Measurements from ENCODE around the gene JAKMIP3.

Gene JAKMIP3

GRCh38 chr10:132043861-132044695, 21.7 kb upstream of the JAKMIP3 start:
- DNase-seq (ENCODE audit: low read depth in 2 of 2): no peak

DNA sequence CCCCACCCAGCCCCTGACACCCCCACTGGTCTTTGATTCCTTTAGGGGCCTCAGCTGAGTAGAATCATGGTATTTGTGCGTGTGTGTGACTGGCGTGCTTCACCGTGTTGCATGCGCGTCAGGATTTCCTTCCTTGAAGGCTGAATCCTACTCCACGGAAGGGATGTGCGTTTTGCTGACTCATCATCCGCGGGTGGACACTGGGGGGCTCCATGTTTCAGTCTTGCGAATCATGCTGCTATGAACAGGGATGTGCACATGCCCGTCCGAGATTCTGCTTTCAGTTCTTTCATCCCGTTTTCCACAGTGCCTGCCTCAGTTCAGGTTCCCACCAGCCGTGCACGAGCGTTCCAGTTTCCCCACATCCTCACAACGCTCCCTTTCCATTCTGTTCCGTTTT, 20.9 kb upstream of the JAKMIP3 start:
- no peak for DNase-seq (ENCODE audit: low read depth in 2 of 2)

- DNase-seq (ENCODE audit: low read depth in 2 of 2): no peak
These were observed 20.4 kb upstream of the JAKMIP3 start for GRCh38 chr10:132045324-132045723.

- DNase-seq (ENCODE audit: low read depth in 2 of 2): no peak
These were observed 18.0 kb upstream of the JAKMIP3 start for GRCh38 chr10:132047575-132048293.

GRCh38 chr10:132048294-132048667, 17.5 kb upstream of the JAKMIP3 start:
- DNase-seq (ENCODE audit: low read depth in 2 of 2): no peak

DNA sequence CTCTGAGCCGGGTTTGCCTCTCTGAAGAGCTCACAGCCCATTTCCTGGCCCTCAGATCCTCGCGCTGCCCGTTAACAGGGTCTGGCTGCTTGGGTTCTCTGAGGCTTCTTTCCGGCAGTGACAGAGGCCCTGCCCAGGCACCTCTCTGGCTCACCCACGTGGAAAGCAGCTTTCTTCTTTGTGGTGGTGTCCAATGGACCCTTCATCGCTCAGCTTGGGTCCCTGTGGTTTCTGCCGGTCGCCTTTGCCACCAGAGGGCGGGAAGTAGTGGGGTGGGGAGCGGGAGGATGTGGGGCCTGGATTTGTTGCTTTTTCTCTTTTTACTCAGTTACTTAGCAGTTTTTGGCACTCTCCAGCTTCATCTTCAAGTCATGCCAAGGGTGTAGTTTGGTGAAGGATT, 15.6 kb upstream of the JAKMIP3 start:
- DNase-seq (ENCODE audit: low read depth in 2 of 2): no peak

DNA sequence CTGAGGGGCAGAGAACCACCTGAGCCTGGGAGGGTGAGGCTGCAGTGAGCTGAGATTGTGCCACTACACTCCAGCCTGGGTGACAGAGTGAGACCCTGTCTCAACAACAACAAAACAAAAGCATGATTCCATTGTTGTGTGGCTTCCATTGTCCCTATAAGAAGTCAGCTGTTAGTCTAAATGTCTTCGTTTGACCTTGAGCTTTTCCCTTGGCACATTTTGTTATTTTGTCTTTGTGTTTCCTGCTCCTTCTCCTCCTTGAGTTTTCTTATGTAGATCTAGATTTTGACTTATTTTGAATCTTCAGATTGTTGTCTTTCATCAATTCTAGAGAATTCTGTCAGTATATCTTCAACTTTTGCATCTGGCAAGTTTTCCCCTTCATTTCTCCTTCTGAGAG, 13.6 kb upstream of the JAKMIP3 start:
- no peak for DNase-seq (ENCODE audit: low read depth in 2 of 2)

DNA sequence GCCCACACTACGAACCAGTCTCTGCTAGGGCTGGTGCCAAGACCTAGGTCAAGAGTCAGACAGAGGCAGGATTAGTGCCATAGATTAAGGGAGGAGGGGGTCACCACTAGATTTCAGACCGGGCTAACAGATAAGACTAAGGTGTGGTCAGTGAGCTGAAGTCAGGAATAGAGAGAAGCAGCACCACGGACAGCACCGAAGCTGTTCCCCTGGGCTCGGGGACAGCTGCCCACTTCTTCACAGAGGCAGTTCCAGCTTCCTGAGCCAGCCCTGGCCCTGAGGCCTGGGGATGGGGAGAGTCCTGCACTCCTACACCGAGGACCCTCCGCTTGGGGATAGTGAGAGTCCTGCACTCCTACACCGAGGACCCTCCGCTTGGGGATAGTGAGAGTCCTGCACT, 11.2 kb upstream of the JAKMIP3 start:
- no peak for DNase-seq (ENCODE audit: low read depth in 2 of 2)

- DNase-seq (ENCODE audit: low read depth in 2 of 2): no peak
These were observed 10.1 kb upstream of the JAKMIP3 start for GRCh38 chr10:132055616-132056015.

DNA sequence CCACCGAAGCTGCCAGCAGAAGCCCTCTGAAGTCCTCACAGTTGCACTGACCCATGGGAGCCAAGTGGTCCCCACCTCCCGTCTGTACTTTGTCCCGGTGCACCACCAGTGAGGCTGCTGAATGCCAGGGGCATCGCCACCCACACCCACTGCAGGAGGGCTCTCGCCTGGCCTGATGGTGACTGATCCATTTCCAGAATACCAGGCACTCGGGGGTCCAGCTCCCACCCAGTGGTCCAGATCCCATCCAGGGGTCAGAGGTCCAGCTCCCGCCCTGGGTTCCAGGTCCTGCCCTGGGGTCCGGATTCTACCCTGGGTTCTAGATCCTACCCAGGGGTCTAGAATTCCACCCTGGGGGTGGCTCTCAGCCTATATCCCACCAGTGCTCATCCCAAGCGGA, 9.1 kb upstream of the JAKMIP3 start:
- DNase-seq (ENCODE audit: low read depth in 2 of 2): no peak

GRCh38 chr10:132057191-132057681, 8.5 kb upstream of the JAKMIP3 start:
- DNase-seq (ENCODE audit: low read depth in 2 of 2): no peak

DNA sequence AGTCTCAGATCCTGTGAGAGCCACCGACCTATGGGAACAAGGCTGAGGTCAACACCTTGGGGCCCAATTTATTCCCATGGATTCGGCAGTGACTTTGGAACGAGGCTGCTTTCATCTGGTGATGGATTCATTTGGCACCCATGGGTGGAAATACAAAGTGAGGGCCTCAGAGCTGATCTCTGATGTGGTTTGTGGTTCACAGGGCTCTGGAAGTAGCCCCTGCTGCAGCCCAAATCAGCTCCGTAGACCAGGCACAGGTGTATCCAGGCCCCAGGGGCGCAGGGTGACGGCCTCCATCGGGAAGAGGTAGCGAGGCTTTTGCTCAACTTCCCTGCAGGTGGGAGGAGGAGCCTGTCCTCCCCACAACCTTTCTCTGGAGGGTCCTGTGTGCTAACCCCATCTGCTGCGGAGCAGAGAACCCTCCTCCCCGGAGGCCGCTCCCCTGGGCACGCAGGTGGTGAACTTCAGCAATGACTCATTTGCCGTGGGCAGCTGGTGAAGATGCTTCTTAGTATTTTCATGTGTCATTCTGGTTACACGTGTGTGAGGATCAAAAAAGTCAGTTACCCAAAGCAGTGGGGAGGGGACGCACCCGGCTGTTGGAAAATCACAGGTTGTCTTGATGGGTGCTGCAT, 7.5 kb upstream of the JAKMIP3 start:
- DNase-seq (ENCODE audit: low read depth in 2 of 2): no peak

DNA sequence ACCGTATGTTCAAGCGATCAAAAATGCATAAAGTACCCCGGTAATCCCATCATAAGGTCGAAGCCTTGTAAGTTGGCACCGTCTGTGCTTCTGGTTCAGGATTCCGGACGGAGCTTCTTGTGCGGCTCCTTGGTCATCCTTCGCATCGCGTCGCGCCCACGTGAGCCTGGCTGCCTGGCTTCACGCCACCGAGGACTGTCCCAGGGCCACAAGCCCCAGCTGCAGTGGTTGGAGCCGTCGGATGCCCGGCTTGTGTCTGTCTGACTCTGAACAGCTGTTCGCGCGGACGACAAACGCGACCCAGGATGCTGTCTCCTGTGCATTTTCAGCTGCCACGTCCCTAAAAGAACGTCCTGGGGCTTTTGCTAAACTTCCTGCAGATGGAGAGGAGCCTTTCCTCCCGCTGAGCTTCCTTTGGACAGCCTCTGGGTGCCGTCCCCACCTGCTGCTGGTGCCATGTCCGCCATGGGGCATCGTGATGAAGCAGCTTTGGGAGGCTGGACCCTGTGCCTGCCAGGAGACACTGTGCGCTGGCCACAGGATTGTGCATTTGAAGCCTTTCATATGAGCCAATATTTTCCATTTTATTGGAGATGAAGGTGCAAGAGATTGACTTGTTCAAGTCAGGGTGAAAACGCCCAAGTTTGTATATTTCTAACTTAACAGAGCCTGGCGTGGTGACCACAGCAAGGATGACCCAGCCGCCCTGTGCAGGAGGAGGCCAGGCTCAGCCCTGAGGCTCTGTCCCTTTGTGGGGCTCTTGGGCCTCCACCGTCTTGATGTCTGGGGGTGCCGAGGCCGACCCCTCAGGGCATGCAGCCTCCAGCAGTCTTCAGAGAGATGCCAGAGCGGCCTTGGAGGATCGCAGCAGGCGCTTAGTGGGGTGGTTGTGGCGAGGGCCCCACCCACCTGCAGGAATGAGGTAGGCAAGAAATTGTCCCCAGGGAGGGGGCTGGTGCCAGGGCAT, 6.7 kb upstream of the JAKMIP3 start:
- DNase-seq (ENCODE audit: low read depth in 2 of 2): no peak

- DNase-seq (ENCODE audit: low read depth in 2 of 2): no peak
These were observed 5.8 kb upstream of the JAKMIP3 start for GRCh38 chr10:132059760-132060508.

DNA sequence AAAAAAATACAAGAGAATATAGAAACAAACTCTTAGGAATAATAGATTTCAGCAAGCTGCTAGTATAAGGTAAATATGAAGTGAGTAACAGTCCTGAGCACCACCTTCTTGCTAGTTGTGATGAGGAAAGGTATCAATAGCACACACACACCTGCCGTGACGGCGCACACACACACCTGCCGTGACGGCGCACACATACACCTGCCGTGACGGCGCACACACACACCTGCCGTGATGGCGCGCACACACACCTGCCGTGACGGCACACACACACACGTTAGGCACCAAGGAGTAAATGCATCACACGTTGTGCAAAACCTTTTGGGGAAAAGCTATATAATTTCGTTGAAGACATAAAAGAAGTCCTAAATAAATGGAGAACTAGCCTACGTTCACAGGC, 4.7 kb upstream of the JAKMIP3 start:
- no peak for DNase-seq (ENCODE audit: low read depth in 2 of 2)

DNA sequence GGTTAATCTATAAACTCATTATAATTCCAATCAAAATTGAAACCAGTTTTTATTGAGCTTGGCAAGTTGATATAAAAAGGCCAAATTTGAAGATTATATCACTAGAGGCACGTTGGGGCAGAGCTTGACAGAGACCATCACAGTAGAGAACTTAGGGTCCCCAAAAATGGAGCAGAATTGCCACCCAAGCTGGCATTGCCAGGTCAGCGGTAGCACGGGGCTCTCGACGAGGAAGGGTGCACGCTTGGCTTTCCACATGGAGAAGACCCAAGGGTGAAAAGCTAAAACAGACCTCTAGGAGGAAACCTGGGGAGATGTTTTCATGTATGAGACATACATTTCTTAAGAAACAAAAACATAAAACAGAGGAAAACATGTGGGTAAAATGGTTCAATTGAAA, 4.3 kb upstream of the JAKMIP3 start:
- no peak for DNase-seq (ENCODE audit: low read depth in 2 of 2)

DNA sequence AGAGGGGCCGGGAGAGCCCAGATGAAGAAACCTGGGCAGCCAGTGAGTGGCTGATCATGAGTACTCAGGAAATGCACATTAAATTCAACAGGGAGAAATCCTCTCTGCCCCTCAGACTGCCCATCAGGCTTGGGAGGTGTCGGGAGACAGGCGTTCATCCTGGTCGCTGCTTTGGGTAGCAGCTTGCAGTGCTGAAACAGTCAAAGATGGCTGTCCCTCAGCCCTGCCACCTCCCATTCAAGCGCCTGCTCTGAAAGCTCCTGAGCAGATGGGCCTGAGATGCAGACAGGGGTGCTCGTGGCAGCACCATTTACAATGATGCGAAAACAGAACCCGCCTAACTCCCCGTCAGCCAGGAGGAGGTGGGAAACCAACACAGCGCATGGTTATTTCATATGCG, 3.6 kb upstream of the JAKMIP3 start:
- no peak for DNase-seq (ENCODE audit: low read depth in 2 of 2)

DNA sequence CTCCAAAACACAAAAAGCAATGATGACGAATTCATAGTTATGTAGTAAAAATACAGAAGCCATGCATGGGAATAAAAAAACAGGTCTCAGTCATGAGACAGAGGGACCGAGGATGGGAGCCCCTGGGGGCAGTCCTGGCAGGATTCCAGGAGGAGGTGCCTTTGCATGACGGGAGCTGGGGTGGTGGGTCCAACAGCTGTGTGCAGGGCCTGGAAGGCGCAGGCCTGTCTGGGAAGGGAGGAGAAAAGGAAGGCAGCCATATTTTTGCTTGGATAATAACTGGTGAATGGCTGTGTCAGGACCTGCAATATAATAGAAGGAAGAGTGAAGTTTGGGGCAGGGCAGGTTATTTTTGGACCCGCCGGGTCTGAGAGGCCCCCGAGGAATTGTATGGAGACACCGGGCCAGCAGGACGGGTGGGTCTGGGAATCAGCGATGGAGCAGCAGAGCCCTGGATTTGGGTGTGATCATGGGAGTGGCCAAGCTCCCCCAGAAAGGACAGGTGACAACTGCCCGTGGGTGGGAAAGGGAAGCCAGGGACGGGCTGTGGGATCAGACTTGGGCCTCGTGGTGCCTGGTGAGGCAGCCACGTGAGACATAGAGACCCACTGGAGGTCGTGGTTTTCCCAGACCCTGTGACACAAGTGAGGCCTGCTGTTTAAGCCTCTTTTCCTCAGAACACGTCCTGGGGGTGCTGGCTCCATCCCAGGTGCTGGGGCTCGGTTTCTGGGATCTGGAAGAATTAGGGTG, 2.9 kb upstream of the JAKMIP3 start:
- no peak for DNase-seq (ENCODE audit: low read depth in 2 of 2)

DNA sequence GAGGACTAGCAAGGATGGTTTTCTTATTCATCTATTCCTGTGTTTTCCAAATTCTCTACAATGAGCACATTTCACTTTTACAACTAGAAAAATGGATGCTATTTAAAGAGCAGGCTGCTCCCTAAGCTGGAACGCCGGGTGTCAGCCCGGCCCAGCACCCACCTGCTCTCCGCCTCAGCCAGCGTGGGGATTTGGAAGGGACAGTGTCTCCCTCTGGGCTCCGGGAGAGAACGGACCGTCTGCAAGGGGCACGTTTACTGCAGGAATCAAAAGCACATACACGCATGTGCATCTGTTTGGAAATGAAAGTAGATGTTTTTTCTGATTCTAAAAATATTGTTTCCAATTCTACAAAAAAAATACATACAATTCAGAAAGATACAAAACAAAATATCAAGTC, 2.3 kb upstream of the JAKMIP3 start:
- no peak for DNase-seq (ENCODE audit: low read depth in 2 of 2)
